GM12878 (cell line): ENCODE data around the gene FFAR3. TPM values are rescaled to one million over a fixed set of nuclear protein-coding genes. Genes with fewer than 3 reads are reported as not detected.

Experiments
- ATF2 ChIP-seq: IDR thresholded peaks from 2 replicates; pipeline ENCODE4 v1.6.1; 2012; ENCODE audit warnings: low read length, inconsistent platforms
- BCL11A ChIP-seq: IDR thresholded peaks from 2 replicates; pipeline ENCODE4 v1.6.1; 2011; ENCODE audit warnings: low read depth, low read length
- BMI1 ChIP-seq: fragments of 450-650 bp; IDR thresholded peaks from 2 replicates; pipeline ENCODE4 v1.6.1; 2016; ENCODE audit warnings: mild to moderate bottlenecking, moderate library complexity, borderline replicate concordance
- CEBPB ChIP-seq, 2 experiments: fragments of 150-350 bp in 1 of 2; IDR thresholded peaks; 2 replicates each; pipeline ENCODE4 v1.6.1; 2012 to 2014; ENCODE audit warnings: low read depth in 2 of 2, low read length in 2 of 2, borderline replicate concordance in 1 of 2, inconsistent platforms in 1 of 2
- CHD1 ChIP-seq: IDR thresholded peaks from 2 replicates; pipeline ENCODE4 v1.6.1; 2012; ENCODE audit warnings: low read depth, low read length, improper control_type of control experiment
- EGR1 ChIP-seq, 2 experiments: IDR thresholded peaks; 1 replicate in 1 of 2; 2 replicates in 1 of 2; pipeline ENCODE4 v1.6.1; 2011 to 2012; ENCODE audit warnings: low read depth in 2 of 2, low read length in 2 of 2, borderline replicate concordance in 1 of 2, mild to moderate bottlenecking in 1 of 2, moderate library complexity in 1 of 2
- EZH2 ChIP-seq: IDR thresholded peaks from 2 replicates; pipeline ENCODE4 v1.6.1; 2012; ENCODE audit warnings: low read depth, mild to moderate bottlenecking, control low read depth, inconsistent platforms, low read length, borderline replicate concordance; ENCODE audit not compliant: control insufficient read depth
- FOXM1 ChIP-seq: IDR thresholded peaks from 2 replicates; pipeline ENCODE4 v1.6.1; 2012; ENCODE audit warnings: low read depth, mild to moderate bottlenecking, inconsistent platforms, low read length, moderate library complexity
- JUNB ChIP-seq: IDR thresholded peaks from 2 replicates; pipeline ENCODE4 v1.6.1; 2016; ENCODE audit warnings: antibody characterized with exemption, mild to moderate bottlenecking
- JUND ChIP-seq: IDR thresholded peaks from 2 replicates; pipeline ENCODE4 v1.6.1; 2012; ENCODE audit warnings: low read depth, mild to moderate bottlenecking, low read length, improper control_type of control experiment, moderate library complexity
- KAT2A ChIP-seq: conservative IDR thresholded peaks from 2 replicates; pipeline ENCODE4 v1.6.1; 2011; ENCODE audit warnings: low read depth, low read length; ENCODE audit not compliant: control insufficient read depth
- LARP7 ChIP-seq: fragments of 450-650 bp; IDR thresholded peaks from 2 replicates; pipeline ENCODE4 v1.6.1; 2017; ENCODE audit warnings: mild to moderate bottlenecking
- MTA3 ChIP-seq: IDR thresholded peaks from 2 replicates; pipeline ENCODE4 v1.6.1; 2012; ENCODE audit warnings: low read length, inconsistent platforms, borderline replicate concordance
- MYC ChIP-seq: IDR thresholded peaks from 2 replicates; pipeline ENCODE4 v1.6.1; 2011; ENCODE audit warnings: mild to moderate bottlenecking, low read length, moderate library complexity, inconsistent platforms; ENCODE audit not compliant: insufficient read depth, insufficient replicate concordance, insufficient read length, severe bottlenecking
- NBN ChIP-seq: fragments of 450-650 bp; IDR thresholded peaks from 2 replicates; pipeline ENCODE4 v1.6.1; 2016
- NFXL1 ChIP-seq: fragments of 450-650 bp; IDR thresholded peaks from 2 replicates; pipeline ENCODE4 v1.6.1; 2017; ENCODE audit warnings: antibody characterized with exemption, mild to moderate bottlenecking, borderline replicate concordance
- NKRF ChIP-seq: fragments of 450-650 bp; conservative IDR thresholded peaks from 2 replicates; pipeline ENCODE4 v1.6.1; 2017; ENCODE audit warnings: mild to moderate bottlenecking, moderate library complexity
- NR2C2 ChIP-seq: IDR thresholded peaks from 2 replicates; pipeline ENCODE4 v1.6.1; 2011; ENCODE audit warnings: borderline replicate concordance, low read depth; ENCODE audit not compliant: control insufficient read depth, insufficient read length
- PAX5 ChIP-seq: IDR thresholded peaks from 2 replicates; pipeline ENCODE4 v1.6.1; 2011; ENCODE audit warnings: low read depth, low read length, borderline replicate concordance
- POLR2AphosphoS2 ChIP-seq: IDR thresholded peaks from 2 replicates; pipeline ENCODE4 v1.6.1; 2011; ENCODE audit warnings: low read depth, mild to moderate bottlenecking, low read length, improper control_type of control experiment, moderate library complexity
- RB1 ChIP-seq: fragments of 450-650 bp; formaldehyde crosslinking; IDR thresholded peaks from 2 replicates; pipeline ENCODE4 v1.6.1; 2017; ENCODE audit warnings: mild to moderate bottlenecking, borderline replicate concordance
- RELA ChIP-seq: fragments of 450-650 bp; IDR thresholded peaks from 2 replicates; pipeline ENCODE4 v1.8.0; 2014; ENCODE audit warnings: borderline replicate concordance; ENCODE audit not compliant: partially characterized antibody
- SMAD5 ChIP-seq: IDR thresholded peaks from 2 replicates; pipeline ENCODE4 v1.6.1; 2016; ENCODE audit warnings: antibody characterized with exemption, low read depth
- SMARCA5 ChIP-seq: fragments of 450-650 bp; IDR thresholded peaks from 2 replicates; pipeline ENCODE4 v1.6.1; 2017; ENCODE audit warnings: mild to moderate bottlenecking
- SP1 ChIP-seq: IDR thresholded peaks from one replicate; pipeline ENCODE4 v1.6.1; 2011; ENCODE audit warnings: low read depth, low read length
- STAT1 ChIP-seq: fragments of 450-650 bp; conservative IDR thresholded peaks from 2 replicates; pipeline ENCODE4 v1.6.1; 2014; ENCODE audit warnings: antibody characterized with exemption, mild to moderate bottlenecking
- STAT3 ChIP-seq: IDR thresholded peaks from 2 replicates; pipeline ENCODE4 v1.6.1; 2011; ENCODE audit warnings: low read depth, low read length, improper control_type of control experiment
- SUZ12 ChIP-seq: fragments of 200-600 bp; sonication (generic); IDR thresholded peaks from one replicate; pipeline ENCODE4 v1.6.1; 2018; ENCODE audit warnings: antibody characterized with exemption, mild to moderate bottlenecking; ENCODE audit not compliant: unreplicated experiment
- USF1 ChIP-seq: IDR thresholded peaks from 2 replicates; pipeline ENCODE4 v1.6.1; 2011; ENCODE audit warnings: borderline replicate concordance, low read depth, mild to moderate bottlenecking, moderate library complexity, mixed read lengths, low read length; ENCODE audit not compliant: insufficient read depth; ENCODE audit errors: extremely low read length
- WRNIP1 ChIP-seq: IDR thresholded peaks from 2 replicates; pipeline ENCODE4 v1.6.1; 2011; ENCODE audit warnings: low read depth, low read length, improper control_type of control experiment, borderline replicate concordance
- YY1 ChIP-seq: IDR thresholded peaks from 2 replicates; pipeline ENCODE4 v1.6.1; 2011; ENCODE audit warnings: low read depth, mild to moderate bottlenecking, low read length
- polyA plus RNA-seq, 11 experiments: library from polyadenylated mRNA; depleted of rRNA in 4 of 11; unstranded in 6 of 11; stranded (reverse) in 5 of 11; fragments of >200 nt; fragmentation: Nextera tagmentation in 4 of 11; fragmentation: Illumina TruSeq in 1 of 11; extraction: Ambion mirVana in 4 of 11; extraction: Trizol in 1 of 11; gene quantifications; 1 replicate in 1 of 11; 2 replicates in 10 of 11; pipeline versions ENCODE4 v1.2.1 to v1.2.3, GENCODE V29; 2011 to 2016; ENCODE audit warnings: inconsistent platforms in 2 of 11, missing spikeins in 2 of 11, low read depth in 1 of 11
- total RNA-seq, 4 experiments: library from RNA; depleted of rRNA in 3 of 4; stranded (reverse); fragments of >200 nt in 3 of 4; fragmentation: Illumina TruSeq in 1 of 4; extraction: Trizol in 1 of 4; gene quantifications; 2 replicates each; pipeline versions ENCODE4 v1.2.1 to v1.2.3, GENCODE V29; 2013 to 2021

Gene FFAR3
- total and polyA plus RNA-seq, 10 of the 15 experiments (the other 5 are each of a cell fraction or from before 2014, with no cell fraction given): 0.15 to 0.18 TPM; not detected in 8

- TF ChIP-seq ATF2: no peak
- no peak for TF ChIP-seq FOXM1
- no peak for TF ChIP-seq KAT2A
- no peak for TF ChIP-seq NFXL1
- 0 out of 2 replicates have a peak, but pooled peaks have one; percentile 10 for TF ChIP-seq JUNB
- TF ChIP-seq SMARCA5: no peak
- TF ChIP-seq STAT1: no peak
- no peak for TF ChIP-seq SP1
- no peak; the same call in none of the 2 replicates for TF ChIP-seq NBN
- TF ChIP-seq SUZ12: no peak
- TF ChIP-seq BMI1: no peak
- no peak for TF ChIP-seq USF1
- TF ChIP-seq RELA: no peak
- no peak for TF ChIP-seq JUND
- no peak for TF ChIP-seq WRNIP1
- peak; percentile 63; the same call in 1 of the 2 replicates for TF ChIP-seq BCL11A
- no peak for TF ChIP-seq CEBPB (IDR thresholded peaks at IDR 0.05; ENCODE audit: borderline replicate concordance in 1 of 2, low read depth in 2 of 2, low read length in 2 of 2)
- no peak for TF ChIP-seq RB1
- no peak for TF ChIP-seq MTA3
- no peak for TF ChIP-seq NR2C2
- TF ChIP-seq SMAD5: no peak
- TF ChIP-seq YY1: no peak
- TF ChIP-seq STAT3: no peak
- no peak for TF ChIP-seq EGR1 (IDR thresholded peaks at IDR 0.05; ENCODE audit: borderline replicate concordance in 1 of 2, low read depth in 2 of 2, low read length in 2 of 2)
- TF ChIP-seq MYC: no peak
- no peak for TF ChIP-seq LARP7
- no peak for TF ChIP-seq POLR2AphosphoS2
- TF ChIP-seq EZH2: no peak
- TF ChIP-seq PAX5: 0 out of 2 replicates have a peak, but pooled peaks have one; percentile 35
- TF ChIP-seq NKRF: no peak
- TF ChIP-seq CHD1: no peak
These were observed 3.4 kb upstream of the FFAR3 start (continued) for GRCh38 chr19:35354898-35355297.
